GM12874 (cell line): Measurements from ENCODE around the gene GID8.

ENCODE experiments used
- CTCF ChIP-seq: IDR thresholded peaks from 2 replicates; pipeline ENCODE4 v1.5.1; 2011; ENCODE audit warnings: low read depth, mild to moderate bottlenecking, control low read depth, low read length, moderate library complexity; ENCODE audit not compliant: insufficient read depth

GID8 gene

GRCh38 chr20:62933966-62934365 lies 4.0 kb upstream of the GID8 start:
- TF ChIP-seq CTCF: no peak

- no peak for TF ChIP-seq CTCF
Measured at GRCh38 chr20:62935204-62935967, 2.6 kb upstream of the GID8 start.

- no peak for TF ChIP-seq CTCF
Measured at GRCh38 chr20:62935968-62936585, 1.9 kb upstream of the GID8 start.

GRCh38 chr20:62937268-62938104 lies 461 bp upstream of the GID8 start:
- no peak for TF ChIP-seq CTCF

- no peak for TF ChIP-seq CTCF
Measured at GRCh38 chr20:62940875-62941274, 2.9 kb downstream of the GID8 start.

- TF ChIP-seq CTCF: no peak
Measured at GRCh38 chr20:62941792-62942191, 3.8 kb downstream of the GID8 start.

- TF ChIP-seq CTCF: no peak
Measured at GRCh38 chr20:62942456-62942855, 4.5 kb downstream of the GID8 start.
